ENCODE data around the gene KREMEN2. TPM values are rescaled to one million over a fixed set of nuclear protein-coding genes. Genes with fewer than 3 reads are reported as not detected.
"Not testable (repeated sequence)": the region's sequence is repeated elsewhere in the genome, so short reads cannot be mapped to it uniquely, and the experiment has no call there.

The KREMEN2 gene
- total and polyA plus RNA-seq, 4 donors = not detected

DNA sequence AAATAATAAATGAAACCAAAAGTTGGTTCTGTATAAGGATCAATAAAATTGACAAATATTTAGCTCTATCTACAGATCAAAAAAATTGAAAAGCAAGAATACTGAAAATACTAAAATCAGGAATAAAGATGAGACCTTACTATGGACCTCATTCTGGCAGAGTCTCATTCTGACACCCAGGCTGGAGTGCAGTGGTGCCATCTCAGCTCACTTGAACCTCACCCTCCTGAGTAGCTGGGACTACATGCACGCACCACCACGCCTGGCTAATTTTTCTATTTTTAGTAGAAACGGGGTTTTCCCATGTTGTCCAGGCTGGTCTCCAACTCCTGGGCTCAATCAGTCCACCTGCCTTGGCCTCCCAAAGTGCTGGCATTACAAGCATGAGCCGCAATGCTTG is 22.0 kb upstream of the KREMEN2 start (continued):
- TF ChIP-seq, protein P1, sequence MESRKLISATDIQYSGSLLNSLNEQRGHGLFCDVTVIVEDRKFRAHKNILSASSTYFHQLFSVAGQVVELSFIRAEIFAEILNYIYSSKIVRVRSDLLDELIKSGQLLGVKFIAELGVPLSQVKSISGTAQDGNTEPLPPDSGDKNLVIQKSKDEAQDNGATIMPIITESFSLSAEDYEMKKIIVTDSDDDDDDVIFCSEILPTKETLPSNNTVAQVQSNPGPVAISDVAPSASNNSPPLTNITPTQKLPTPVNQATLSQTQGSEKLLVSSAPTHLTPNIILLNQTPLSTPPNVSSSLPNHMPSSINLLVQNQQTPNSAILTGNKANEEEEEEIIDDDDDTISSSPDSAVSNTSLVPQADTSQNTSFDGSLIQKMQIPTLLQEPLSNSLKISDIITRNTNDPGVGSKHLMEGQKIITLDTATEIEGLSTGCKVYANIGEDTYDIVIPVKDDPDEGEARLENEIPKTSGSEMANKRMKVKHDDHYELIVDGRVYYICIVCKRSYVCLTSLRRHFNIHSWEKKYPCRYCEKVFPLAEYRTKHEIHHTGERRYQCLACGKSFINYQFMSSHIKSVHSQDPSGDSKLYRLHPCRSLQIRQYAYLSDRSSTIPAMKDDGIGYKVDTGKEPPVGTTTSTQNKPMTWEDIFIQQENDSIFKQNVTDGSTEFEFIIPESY (IDR thresholded peaks at IDR 0.05) = no peak
- TF ChIP-seq, protein P2, sequence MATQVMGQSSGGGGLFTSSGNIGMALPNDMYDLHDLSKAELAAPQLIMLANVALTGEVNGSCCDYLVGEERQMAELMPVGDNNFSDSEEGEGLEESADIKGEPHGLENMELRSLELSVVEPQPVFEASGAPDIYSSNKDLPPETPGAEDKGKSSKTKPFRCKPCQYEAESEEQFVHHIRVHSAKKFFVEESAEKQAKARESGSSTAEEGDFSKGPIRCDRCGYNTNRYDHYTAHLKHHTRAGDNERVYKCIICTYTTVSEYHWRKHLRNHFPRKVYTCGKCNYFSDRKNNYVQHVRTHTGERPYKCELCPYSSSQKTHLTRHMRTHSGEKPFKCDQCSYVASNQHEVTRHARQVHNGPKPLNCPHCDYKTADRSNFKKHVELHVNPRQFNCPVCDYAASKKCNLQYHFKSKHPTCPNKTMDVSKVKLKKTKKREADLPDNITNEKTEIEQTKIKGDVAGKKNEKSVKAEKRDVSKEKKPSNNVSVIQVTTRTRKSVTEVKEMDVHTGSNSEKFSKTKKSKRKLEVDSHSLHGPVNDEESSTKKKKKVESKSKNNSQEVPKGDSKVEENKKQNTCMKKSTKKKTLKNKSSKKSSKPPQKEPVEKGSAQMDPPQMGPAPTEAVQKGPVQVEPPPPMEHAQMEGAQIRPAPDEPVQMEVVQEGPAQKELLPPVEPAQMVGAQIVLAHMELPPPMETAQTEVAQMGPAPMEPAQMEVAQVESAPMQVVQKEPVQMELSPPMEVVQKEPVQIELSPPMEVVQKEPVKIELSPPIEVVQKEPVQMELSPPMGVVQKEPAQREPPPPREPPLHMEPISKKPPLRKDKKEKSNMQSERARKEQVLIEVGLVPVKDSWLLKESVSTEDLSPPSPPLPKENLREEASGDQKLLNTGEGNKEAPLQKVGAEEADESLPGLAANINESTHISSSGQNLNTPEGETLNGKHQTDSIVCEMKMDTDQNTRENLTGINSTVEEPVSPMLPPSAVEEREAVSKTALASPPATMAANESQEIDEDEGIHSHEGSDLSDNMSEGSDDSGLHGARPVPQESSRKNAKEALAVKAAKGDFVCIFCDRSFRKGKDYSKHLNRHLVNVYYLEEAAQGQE (IDR thresholded peaks at IDR 0.05) = no peak

DNA sequence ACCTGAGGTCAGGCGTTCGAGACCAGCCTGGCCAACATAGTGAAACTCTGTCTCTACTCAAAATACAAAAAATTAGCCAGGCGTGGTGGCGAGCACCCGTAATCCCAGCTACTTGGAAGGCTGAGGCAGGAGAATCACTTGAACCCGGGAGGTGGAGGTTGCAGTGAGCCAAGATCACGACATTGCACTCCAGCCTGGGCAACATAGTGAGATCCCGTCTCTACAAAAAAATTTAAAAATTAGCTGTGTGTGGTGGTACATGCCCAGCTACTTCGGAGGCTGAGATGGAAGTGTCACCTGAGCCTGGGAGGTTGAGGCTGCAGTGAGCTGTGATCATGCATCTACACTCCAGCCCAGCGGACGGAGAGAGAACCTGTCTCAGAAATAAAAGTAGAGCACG is 20.4 kb upstream of the KREMEN2 start:
- not testable (repeated sequence) for H3K4me3 ChIP-seq (ENCODE audit: low read depth in 1 of 3, low read length in 3 of 3); H3K9me3 ChIP-seq (ENCODE audit: control insufficient read depth in 4 of 4, low read length in 3 of 4); H3K4me1 ChIP-seq (ENCODE audit: control insufficient read depth in 4 of 4, insufficient read depth in 4 of 4, low read length in 3 of 4); H3K27me3 ChIP-seq (ENCODE audit: control insufficient read depth in 4 of 4, insufficient read depth in 4 of 4, low read length in 3 of 4); DNase-seq (ENCODE audit: low spot score); H3K9ac ChIP-seq (ENCODE audit: low read depth in 1 of 2, low read length in 2 of 2); H3K27ac ChIP-seq (ENCODE audit: low read depth in 1 of 2, low read length in 2 of 2)
- H3K36me3 ChIP-seq (ENCODE audit: control insufficient read depth in 4 of 4, insufficient read depth in 3 of 4, low read depth in 1 of 4, low read length in 3 of 4) = peaks cover 3 to 27% (median 8%) of the 10 kb centered on the region in 4 donors
- WGBS = 84% methylated on average over 12 of the region's 12 CpGs

DNA sequence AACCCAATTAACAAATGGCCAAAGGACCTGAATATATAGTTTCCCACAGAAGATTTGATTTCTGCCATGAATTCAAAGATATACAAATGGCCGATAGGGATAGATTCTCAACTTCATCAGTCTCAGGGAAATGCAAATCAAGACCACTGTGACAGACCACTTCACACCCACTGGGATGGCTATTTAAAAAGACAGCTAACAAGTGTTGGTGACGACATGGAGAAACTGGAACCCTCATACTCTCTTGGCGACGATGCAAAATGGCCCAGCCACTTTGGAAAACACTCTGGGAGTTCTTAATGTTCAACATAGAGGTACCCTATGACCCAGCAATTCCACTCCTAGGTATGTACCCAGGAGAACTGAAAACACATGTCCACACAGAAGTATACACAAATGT is 17.4 kb upstream of the KREMEN2 start:
- 97% methylated on average over 4 of the region's 4 CpGs for WGBS
- Histone ChIP-seq H3K4me1 (ENCODE audit: control insufficient read depth in 4 of 4, insufficient read depth in 4 of 4, low read length in 3 of 4) (no peaks in the 10 kb centered on the region), H3K9ac (ENCODE audit: low read depth in 1 of 2, low read length in 2 of 2) (no peak overlapping the region), H3K9me3 (ENCODE audit: control insufficient read depth in 4 of 4, low read length in 3 of 4) (no peaks in the 10 kb centered on the region), H3K27ac (ENCODE audit: low read depth in 1 of 2, low read length in 2 of 2) (no peak overlapping the region), H3K36me3 (ENCODE audit: control insufficient read depth in 4 of 4, insufficient read depth in 3 of 4, low read depth in 1 of 4, low read length in 3 of 4) (peaks cover 0 to 15% (median 0%) of the 10 kb centered on the region in 4 donors), H3K27me3 (ENCODE audit: control insufficient read depth in 4 of 4, insufficient read depth in 4 of 4, low read length in 3 of 4) (no peaks in the 10 kb centered on the region), H3K4me3 (ENCODE audit: low read depth in 1 of 3, low read length in 3 of 3) (no peak overlapping the region)
- DNase-seq (ENCODE audit: low spot score) = no peak
- no peak for TF ChIP-seq HNF4G (IDR thresholded peaks at IDR 0.05)
- no peak for TF ChIP-seq FOXA1 (IDR thresholded peaks at IDR 0.05)
- no peak for TF ChIP-seq HNF4A (conservative IDR thresholded peaks at IDR 0.05)
- no peak for TF ChIP-seq JUND (IDR thresholded peaks at IDR 0.05)
- TF ChIP-seq, protein P2 (IDR thresholded peaks at IDR 0.05) = no peak
- TF ChIP-seq, protein P3, sequence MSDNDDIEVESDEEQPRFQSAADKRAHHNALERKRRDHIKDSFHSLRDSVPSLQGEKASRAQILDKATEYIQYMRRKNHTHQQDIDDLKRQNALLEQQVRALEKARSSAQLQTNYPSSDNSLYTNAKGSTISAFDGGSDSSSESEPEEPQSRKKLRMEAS (IDR thresholded peaks at IDR 0.05) = no peak
- TF ChIP-seq NR2F2 (IDR thresholded peaks at IDR 0.05) = no peak
- TF ChIP-seq FOXA2 (IDR thresholded peaks at IDR 0.05) = no peak
- no peak for TF ChIP-seq GABPA (IDR thresholded peaks at IDR 0.05 in 1 of 2, conservative IDR thresholded peaks at IDR 0.05 in 1 of 2)
- TF ChIP-seq, protein P4, sequence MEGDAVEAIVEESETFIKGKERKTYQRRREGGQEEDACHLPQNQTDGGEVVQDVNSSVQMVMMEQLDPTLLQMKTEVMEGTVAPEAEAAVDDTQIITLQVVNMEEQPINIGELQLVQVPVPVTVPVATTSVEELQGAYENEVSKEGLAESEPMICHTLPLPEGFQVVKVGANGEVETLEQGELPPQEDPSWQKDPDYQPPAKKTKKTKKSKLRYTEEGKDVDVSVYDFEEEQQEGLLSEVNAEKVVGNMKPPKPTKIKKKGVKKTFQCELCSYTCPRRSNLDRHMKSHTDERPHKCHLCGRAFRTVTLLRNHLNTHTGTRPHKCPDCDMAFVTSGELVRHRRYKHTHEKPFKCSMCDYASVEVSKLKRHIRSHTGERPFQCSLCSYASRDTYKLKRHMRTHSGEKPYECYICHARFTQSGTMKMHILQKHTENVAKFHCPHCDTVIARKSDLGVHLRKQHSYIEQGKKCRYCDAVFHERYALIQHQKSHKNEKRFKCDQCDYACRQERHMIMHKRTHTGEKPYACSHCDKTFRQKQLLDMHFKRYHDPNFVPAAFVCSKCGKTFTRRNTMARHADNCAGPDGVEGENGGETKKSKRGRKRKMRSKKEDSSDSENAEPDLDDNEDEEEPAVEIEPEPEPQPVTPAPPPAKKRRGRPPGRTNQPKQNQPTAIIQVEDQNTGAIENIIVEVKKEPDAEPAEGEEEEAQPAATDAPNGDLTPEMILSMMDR (IDR thresholded peaks at IDR 0.05; ENCODE audit: low read depth, low read length, missing input control) = no peak
- no peak for TF ChIP-seq SP1 (IDR thresholded peaks at IDR 0.05)
- no peak for TF ChIP-seq EGR1 (IDR thresholded peaks at IDR 0.05; ENCODE audit: low read depth in 2 of 2)
- TF ChIP-seq TAF1 (conservative IDR thresholded peaks at IDR 0.05) = no peak
- TF ChIP-seq, protein P5, sequence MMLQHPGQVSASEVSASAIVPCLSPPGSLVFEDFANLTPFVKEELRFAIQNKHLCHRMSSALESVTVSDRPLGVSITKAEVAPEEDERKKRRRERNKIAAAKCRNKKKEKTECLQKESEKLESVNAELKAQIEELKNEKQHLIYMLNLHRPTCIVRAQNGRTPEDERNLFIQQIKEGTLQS (IDR thresholded peaks at IDR 0.05) = no peak
- TF ChIP-seq YY1 (IDR thresholded peaks at IDR 0.05) = no peak
- TF ChIP-seq, protein P1 (IDR thresholded peaks at IDR 0.05) = no peak
- no peak for TF ChIP-seq RXRA (IDR thresholded peaks at IDR 0.05)
- TF ChIP-seq RAD21 (IDR thresholded peaks at IDR 0.05) = no peak
